GM20000 (cell line): Measurements from ENCODE around the gene DAG1.

Source experiments
- DNase-seq: peaks from one replicate; pipeline ENCODE4 v3.0.0; 2012; ENCODE audit warnings: low spot score
- CTCF ChIP-seq: IDR thresholded peaks from 2 replicates; pipeline ENCODE4 v1.5.1; 2012; ENCODE audit warnings: mild to moderate bottlenecking, control low read depth; ENCODE audit errors: extremely low read depth, missing control alignments

The DAG1 gene

GRCh38 chr3:49445391-49445790 lies 24.7 kb upstream of the DAG1 start:
- no peak for DNase-seq
- no peak for TF ChIP-seq CTCF

GRCh38 chr3:49453621-49454020 lies 16.4 kb upstream of the DAG1 start:
- TF ChIP-seq CTCF = no peak
- DNase-seq = no peak

- peak; percentile 7 for DNase-seq
- TF ChIP-seq CTCF = no peak
These were observed 15.6 kb upstream of the DAG1 start for GRCh38 chr3:49454458-49454857.

GRCh38 chr3:49454898-49455681 lies 15.0 kb upstream of the DAG1 start:
- no peak for DNase-seq
- no peak for TF ChIP-seq CTCF

GRCh38 chr3:49456466-49456865 lies 13.6 kb upstream of the DAG1 start:
- no peak for TF ChIP-seq CTCF
- no peak for DNase-seq

- DNase-seq = no peak
These were observed 9.7 kb upstream of the DAG1 start for GRCh38 chr3:49460188-49460890.

More at GRCh38 chr3:49460188-49460890, 9.7 kb upstream of the DAG1 start:
- no peak for TF ChIP-seq CTCF
